SK-N-MC (cell line): ENCODE data around the gene ITSN1.

Experiments used
- EZH2 ChIP-seq: fragments of 200-600 bp; sonication (generic); IDR thresholded peaks from one replicate; pipeline ENCODE4 v1.6.1; 2017; ENCODE audit warnings: antibody characterized with exemption
- POLR2AphosphoS5 ChIP-seq: IDR thresholded peaks from 2 replicates; pipeline ENCODE4 v1.6.1; 2012; ENCODE audit warnings: mild to moderate bottlenecking, low read depth, low read length, borderline replicate concordance

- TF ChIP-seq EZH2 (no peak), POLR2AphosphoS5 (no peak)
These were observed 306.7 kb downstream of the ITSN1 start for GRCh38 chr21:33948951-33949444.
